Measurements from ENCODE around the gene TEX52. TPM values are rescaled to one million over a fixed set of nuclear protein-coding genes. Genes with fewer than 3 reads are reported as not detected.

The TEX52 gene
- total RNA-seq, result under 1 TPM; 0.29 to 0.36 TPM

DNA sequence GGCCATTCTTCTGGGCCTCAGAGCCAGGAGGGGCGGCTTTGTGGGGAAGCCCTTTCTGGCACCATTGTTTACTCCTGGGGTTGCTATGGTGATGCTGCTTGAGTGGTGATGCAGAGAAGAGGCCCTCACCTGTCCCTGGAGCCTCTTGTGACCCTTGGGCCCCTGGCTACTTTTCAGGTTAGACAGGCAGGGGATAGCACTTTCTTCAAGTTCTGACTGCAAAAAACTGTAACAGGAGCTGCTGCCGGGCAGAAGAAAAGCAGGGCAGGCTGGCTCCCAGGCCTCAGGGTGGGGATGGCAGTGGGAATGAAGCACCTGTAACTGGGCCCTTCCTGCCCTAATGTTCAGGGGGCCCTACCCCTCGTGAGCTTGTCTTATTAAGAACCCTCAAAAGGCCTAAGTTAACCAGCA is at the start of gene TEX52:
Gene TEX52, minus strand, starts transcription at position 19 of the 411 bp plus-strand sequence. Its CDS starts 13 bp downstream, at position 6.
- ChIA-PET CTCF (interaction anchor here (0.8 to 2.2 kb wide), 3 partner anchors 11 to 87 kb away, joined by 3 to 8 read pairs (median 6); no protein-coding TSS in a partner anchor), POLR2A (interaction anchor here (0.7 to 1.7 kb wide), 4 partner anchors 9 to 24 kb away, joined by 3 to 4 read pairs (median 3); no protein-coding TSS in a partner anchor)
- intact Hi-C loops (cut with micrococcal nuclease), result loop anchor here (10.0 kb wide), 1 partner anchor 188 kb away; no protein-coding TSS in a partner anchor
- ATAC-seq (no peak), DNase-seq (no peak)
- peak within 1 kb of the TSS; percentile 1 for H3K27ac Mint-ChIP-seq
- no peak within 1 kb of the TSS for H3K4me3 Mint-ChIP-seq
- no peaks in the 10 kb centered on the region for H3K9me3 Mint-ChIP-seq
- no peaks in the 10 kb centered on the region for H3K4me1 Mint-ChIP-seq (ENCODE audit: low read depth)
- H3K27me3 Mint-ChIP-seq, result no peaks in the 10 kb centered on the region
- TF ChIP-seq, protein P1, sequence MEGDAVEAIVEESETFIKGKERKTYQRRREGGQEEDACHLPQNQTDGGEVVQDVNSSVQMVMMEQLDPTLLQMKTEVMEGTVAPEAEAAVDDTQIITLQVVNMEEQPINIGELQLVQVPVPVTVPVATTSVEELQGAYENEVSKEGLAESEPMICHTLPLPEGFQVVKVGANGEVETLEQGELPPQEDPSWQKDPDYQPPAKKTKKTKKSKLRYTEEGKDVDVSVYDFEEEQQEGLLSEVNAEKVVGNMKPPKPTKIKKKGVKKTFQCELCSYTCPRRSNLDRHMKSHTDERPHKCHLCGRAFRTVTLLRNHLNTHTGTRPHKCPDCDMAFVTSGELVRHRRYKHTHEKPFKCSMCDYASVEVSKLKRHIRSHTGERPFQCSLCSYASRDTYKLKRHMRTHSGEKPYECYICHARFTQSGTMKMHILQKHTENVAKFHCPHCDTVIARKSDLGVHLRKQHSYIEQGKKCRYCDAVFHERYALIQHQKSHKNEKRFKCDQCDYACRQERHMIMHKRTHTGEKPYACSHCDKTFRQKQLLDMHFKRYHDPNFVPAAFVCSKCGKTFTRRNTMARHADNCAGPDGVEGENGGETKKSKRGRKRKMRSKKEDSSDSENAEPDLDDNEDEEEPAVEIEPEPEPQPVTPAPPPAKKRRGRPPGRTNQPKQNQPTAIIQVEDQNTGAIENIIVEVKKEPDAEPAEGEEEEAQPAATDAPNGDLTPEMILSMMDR (IDR thresholded peaks at IDR 0.05), result no peak
- peaks cover 24% of the 10 kb centered on the region for H3K36me3 Mint-ChIP-seq (ENCODE audit: low read depth)

DNA sequence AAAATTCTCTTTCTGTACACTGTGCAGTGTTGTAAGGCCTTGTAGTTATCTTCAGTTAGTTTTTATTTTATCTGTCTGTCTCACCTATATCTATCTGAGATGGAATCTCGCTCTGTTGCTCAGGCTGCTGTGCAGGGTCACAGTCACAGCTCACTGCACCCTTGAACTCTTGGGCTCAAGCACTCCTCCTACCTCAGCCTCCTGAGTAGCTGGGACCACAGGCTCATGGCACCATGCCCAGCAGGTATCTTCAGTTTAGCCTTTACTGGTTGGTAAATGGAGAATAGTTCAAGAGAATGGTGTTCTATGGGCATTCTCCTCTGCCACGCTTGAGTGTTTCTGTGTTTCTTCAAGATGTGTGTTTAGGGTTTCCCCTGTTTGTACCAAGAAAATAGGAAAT is 47.4 kb upstream of the TEX52 start:
- POLR2A ChIA-PET, result no interaction called here
- Mint-ChIP-seq H3K27ac (no peak overlapping the region), H3K4me3 (no peak overlapping the region), H3K9me3 (no peaks in the 10 kb centered on the region), H3K27me3 (no peaks in the 10 kb centered on the region), H3K36me3 (ENCODE audit: low read depth) (no peaks in the 10 kb centered on the region), H3K4me1 (ENCODE audit: low read depth) (no peaks in the 10 kb centered on the region)
- DNase-seq (no peak), ATAC-seq (no peak)
- intact Hi-C loops (cut with micrococcal nuclease), result no loop called here
- CTCF ChIA-PET, result interaction anchor here (1.0 kb wide), 1 partner anchor 17 kb away, joined by 3 read pairs; no protein-coding TSS in a partner anchor
- TF ChIP-seq, protein P1 (IDR thresholded peaks at IDR 0.05), result no peak

DNA sequence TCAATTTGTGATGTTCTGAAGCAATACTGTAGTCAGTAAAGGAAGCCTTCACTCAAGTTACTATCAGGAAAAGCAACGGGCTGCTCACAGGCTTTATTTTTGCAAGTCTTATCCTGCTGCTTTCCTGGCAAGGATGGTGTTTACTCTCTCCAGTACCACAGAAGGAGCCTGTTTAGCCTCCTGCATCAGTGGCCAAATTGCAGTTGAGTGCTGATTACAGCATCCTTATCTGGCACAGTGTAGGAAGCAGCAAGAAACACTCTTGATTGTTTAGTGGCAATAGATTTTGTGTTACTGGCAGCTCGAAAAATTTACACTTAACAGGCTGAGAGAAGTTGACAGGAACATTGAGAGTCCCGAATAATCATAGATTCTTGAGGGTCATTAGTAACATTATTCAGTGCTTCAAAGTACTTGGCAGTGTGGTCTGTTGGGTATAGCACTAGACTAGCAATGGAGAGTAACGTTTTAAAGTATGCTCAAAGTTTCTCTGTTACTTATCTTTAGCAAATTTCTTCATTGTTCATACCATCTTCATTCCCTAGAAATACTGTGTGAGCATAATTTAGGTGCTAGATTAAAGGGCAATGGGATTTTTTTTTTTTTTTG is 45.5 kb upstream of the TEX52 start:
- CTCF ChIA-PET, result interaction anchor here (0.7 kb wide), 1 partner anchor 132 kb away, joined by 3 read pairs; no protein-coding TSS in a partner anchor
- H3K27me3 Mint-ChIP-seq, result no peaks in the 10 kb centered on the region

DNA sequence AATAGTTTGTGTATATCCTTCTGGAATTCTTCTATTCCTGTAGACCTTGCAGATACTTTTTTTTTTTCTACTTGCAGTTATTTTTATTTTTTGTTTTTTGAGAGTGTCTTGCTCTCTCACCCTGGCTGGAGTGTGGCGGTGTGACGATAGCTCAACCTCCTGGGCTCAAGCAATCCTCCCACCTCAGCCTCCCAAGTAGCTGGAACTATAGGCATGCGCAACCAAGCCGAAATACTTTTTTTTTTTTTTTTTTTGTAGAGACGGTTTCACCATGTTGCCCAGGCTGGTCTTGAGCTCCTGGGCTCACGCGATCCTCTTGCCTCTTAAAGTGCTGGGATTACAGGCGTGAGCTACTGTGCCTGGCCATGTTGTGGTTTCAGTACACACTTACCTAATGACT is 43.8 kb upstream of the TEX52 start:
- ChIA-PET CTCF (interaction anchor here (1.0 kb wide), 1 partner anchor 44 kb away, joined by 3 read pairs; no protein-coding TSS in a partner anchor), POLR2A (no interaction called here)
- H3K4me3 Mint-ChIP-seq, result no peak overlapping the region
- H3K4me1 Mint-ChIP-seq (ENCODE audit: low read depth), result no peaks in the 10 kb centered on the region
- TF ChIP-seq, protein P1 (IDR thresholded peaks at IDR 0.05), result no peak
- no peak overlapping the region for H3K27ac Mint-ChIP-seq
- DNase-seq (no peak), ATAC-seq (no peak)
- H3K36me3 Mint-ChIP-seq (ENCODE audit: low read depth), result no peaks in the 10 kb centered on the region
- no peaks in the 10 kb centered on the region for H3K9me3 Mint-ChIP-seq
- intact Hi-C loops (cut with micrococcal nuclease), result no loop called here
- H3K27me3 Mint-ChIP-seq, result no peaks in the 10 kb centered on the region

More for the DNA sequence above, 45.5 kb upstream of the TEX52 start:
- TF ChIP-seq, protein P1 (IDR thresholded peaks at IDR 0.05), result no peak
- POLR2A ChIA-PET, result no interaction called here
- Mint-ChIP-seq H3K4me3 (no peak overlapping the region), H3K4me1 (ENCODE audit: low read depth) (no peaks in the 10 kb centered on the region), H3K27ac (no peak overlapping the region), H3K36me3 (ENCODE audit: low read depth) (no peaks in the 10 kb centered on the region), H3K9me3 (no peaks in the 10 kb centered on the region)
- no peak for DNase-seq
- ATAC-seq, result no peak
- intact Hi-C loops (cut with micrococcal nuclease), result no loop called here

DNA sequence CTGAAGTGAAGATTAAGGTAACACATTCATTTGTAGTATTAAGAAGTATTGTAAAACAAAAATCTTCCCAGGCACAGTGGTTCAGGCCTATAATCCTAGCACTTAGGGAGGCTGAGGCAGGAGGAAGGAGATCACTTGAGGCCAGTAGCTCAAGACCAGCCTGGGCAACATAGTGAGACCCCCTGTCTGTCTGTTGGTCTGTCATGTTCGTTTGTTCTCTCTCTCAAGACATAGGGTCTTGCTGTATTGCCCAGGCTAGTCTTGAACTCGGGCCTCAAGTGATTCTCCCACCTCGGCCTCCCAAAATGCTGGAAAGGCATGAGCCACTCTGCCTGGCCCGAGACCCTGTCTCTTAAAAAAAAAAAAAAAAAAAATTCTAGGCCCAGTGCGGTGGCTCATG is 40.6 kb upstream of the TEX52 start:
- ChIA-PET CTCF (no interaction called here), POLR2A (no interaction called here)
- Mint-ChIP-seq H3K27ac (no peak overlapping the region), H3K4me3 (no peak overlapping the region), H3K9me3 (no peaks in the 10 kb centered on the region), H3K36me3 (ENCODE audit: low read depth) (no peaks in the 10 kb centered on the region), H3K4me1 (ENCODE audit: low read depth) (peaks cover 4% of the 10 kb centered on the region), H3K27me3 (no peaks in the 10 kb centered on the region)
- ATAC-seq, result no peak
- TF ChIP-seq, protein P1 (IDR thresholded peaks at IDR 0.05), result no peak
- intact Hi-C loops (cut with micrococcal nuclease), result no loop called here
- no peak for DNase-seq

Measured in activated CD8-positive, alpha-beta T cell treated with anti-CD3 and anti-CD28 coated beads for 36 hours (primary cell).